Measurements from ENCODE around the gene MFNG.
"Not testable (repeated sequence)": the region's sequence is repeated elsewhere in the genome, so short reads cannot be mapped to it uniquely, and the experiment has no call there.

Gene MFNG

GRCh38 chr22:37486224-37486845 is at the start of gene MFNG:
Gene MFNG (minus strand): TSS chr22:37486384. CDS start chr22:37486177, 207 bp downstream.
- DNase-seq (ENCODE audit: low read depth in 2 of 2): peak; percentile 68 to 69

- DNase-seq (ENCODE audit: low read depth in 2 of 2): no peak
Observed at GRCh38 chr22:37535159-37535558, 49.0 kb upstream of the MFNG start.

- no peak for DNase-seq (ENCODE audit: low read depth in 2 of 2)
Observed at GRCh38 chr22:37534445-37534844, 48.3 kb upstream of the MFNG start.

- no peak for DNase-seq (ENCODE audit: low read depth in 2 of 2)
Observed at GRCh38 chr22:37533995-37534394, 47.8 kb upstream of the MFNG start.

GRCh38 chr22:37529652-37530345 is 43.6 kb upstream of the MFNG start:
- no peak for DNase-seq (ENCODE audit: low read depth in 2 of 2)

GRCh38 chr22:37527952-37528351 is 41.8 kb upstream of the MFNG start:
- DNase-seq (ENCODE audit: low read depth in 2 of 2): not testable (repeated sequence)

GRCh38 chr22:37527081-37527752 is 41.0 kb upstream of the MFNG start:
- DNase-seq (ENCODE audit: low read depth in 2 of 2): not testable (repeated sequence)

GRCh38 chr22:37526376-37526775 is 40.2 kb upstream of the MFNG start:
- DNase-seq (ENCODE audit: low read depth in 2 of 2): no peak

GRCh38 chr22:37525746-37526350 is 39.7 kb upstream of the MFNG start:
- no peak for DNase-seq (ENCODE audit: low read depth in 2 of 2)

- no peak for DNase-seq (ENCODE audit: low read depth in 2 of 2)
Observed at GRCh38 chr22:37525073-37525745, 39.0 kb upstream of the MFNG start.

GRCh38 chr22:37522482-37522881 is 36.3 kb upstream of the MFNG start:
- DNase-seq (ENCODE audit: low read depth in 2 of 2): no peak

- no peak for DNase-seq (ENCODE audit: low read depth in 2 of 2)
Observed at GRCh38 chr22:37521236-37521739, 35.1 kb upstream of the MFNG start.

GRCh38 chr22:37520776-37521191 is 34.6 kb upstream of the MFNG start:
- DNase-seq (ENCODE audit: low read depth in 2 of 2): no peak

GRCh38 chr22:37519268-37520195 is 33.3 kb upstream of the MFNG start, which contains the start of gene CARD10:
Gene CARD10 (minus strand): TSS chr22:37519415. CDS start chr22:37519200, 215 bp downstream.
- DNase-seq (ENCODE audit: low read depth in 2 of 2): no peak

- DNase-seq (ENCODE audit: low read depth in 2 of 2): no peak
Observed at GRCh38 chr22:37518509-37519267, 32.5 kb upstream of the MFNG start.

GRCh38 chr22:37517826-37518450 is 31.8 kb upstream of the MFNG start:
- no peak for DNase-seq (ENCODE audit: low read depth in 2 of 2)

- no peak for DNase-seq (ENCODE audit: low read depth in 2 of 2)
Observed at GRCh38 chr22:37516456-37516855, 30.3 kb upstream of the MFNG start.

GRCh38 chr22:37515901-37516300 is 29.7 kb upstream of the MFNG start:
- no peak for DNase-seq (ENCODE audit: low read depth in 2 of 2)

- no peak for DNase-seq (ENCODE audit: low read depth in 2 of 2)
Observed at GRCh38 chr22:37514526-37515051, 28.4 kb upstream of the MFNG start.

Data from stimulated activated CD8-positive, alpha-beta memory T cell treated with anti-CD3 and anti-CD28 coated beads, Interleukin-2, amount 100 ng/mL, for 48 hours (primary cell).